G401.6 (cell line): ENCODE data around the gene PAK2.
"Not testable (repeated sequence)": the region's sequence is repeated elsewhere in the genome, so short reads cannot be mapped to it uniquely, and the experiment has no call there.

Experiments used
- FAIRE-seq: peaks from 2 replicates; lab custom pipeline; 2012; peaks lifted over from hg19 to GRCh38; lab: Jason Lieb, UNC

Gene PAK2

DNA sequence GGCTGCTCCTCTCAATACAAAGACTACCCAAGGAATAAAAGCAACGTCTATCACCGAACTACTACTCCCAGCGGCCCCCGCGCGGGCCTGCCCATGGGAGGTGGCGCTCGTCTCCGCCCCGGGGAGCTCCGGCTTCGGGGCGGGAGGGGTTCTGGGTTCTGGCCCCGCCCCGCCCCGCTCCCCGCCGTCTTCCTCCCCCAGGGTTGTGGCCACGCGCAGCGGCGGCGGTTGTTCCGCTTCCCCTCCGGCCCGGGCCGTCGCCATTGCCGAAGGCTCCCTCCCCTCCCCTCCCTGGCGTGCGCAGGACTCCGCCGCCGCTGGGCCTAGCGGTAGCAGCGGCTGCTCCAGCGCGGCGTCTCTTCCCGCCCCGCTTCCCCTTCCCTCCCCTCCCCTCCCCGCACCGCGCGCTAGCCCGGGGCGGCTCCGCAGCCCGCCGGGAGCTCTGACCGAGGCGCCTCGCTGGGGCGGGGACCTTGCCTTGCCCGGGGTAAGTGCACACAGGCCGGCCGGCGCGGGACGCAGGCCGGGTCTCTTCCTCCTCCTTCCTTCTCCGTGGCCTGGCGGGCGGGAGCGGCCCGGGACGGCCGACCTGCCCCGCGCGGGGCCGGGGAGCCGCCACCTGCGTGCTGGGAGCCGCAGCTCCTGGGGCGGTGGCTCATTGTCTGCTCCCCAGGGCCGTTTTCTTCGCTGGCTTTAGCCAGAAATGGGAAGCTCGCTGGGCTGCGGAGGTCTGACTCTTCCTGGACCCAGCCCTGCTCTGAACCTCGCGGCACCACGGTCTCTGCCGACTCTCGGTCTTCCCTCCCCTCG is at the start of gene PAK2:
TSS of gene PAK2 (plus strand) at position 187 of the 810 bp plus-strand sequence. CDS start 42,790 bp downstream, outside the sequence.
- no peak for FAIRE-seq

DNA sequence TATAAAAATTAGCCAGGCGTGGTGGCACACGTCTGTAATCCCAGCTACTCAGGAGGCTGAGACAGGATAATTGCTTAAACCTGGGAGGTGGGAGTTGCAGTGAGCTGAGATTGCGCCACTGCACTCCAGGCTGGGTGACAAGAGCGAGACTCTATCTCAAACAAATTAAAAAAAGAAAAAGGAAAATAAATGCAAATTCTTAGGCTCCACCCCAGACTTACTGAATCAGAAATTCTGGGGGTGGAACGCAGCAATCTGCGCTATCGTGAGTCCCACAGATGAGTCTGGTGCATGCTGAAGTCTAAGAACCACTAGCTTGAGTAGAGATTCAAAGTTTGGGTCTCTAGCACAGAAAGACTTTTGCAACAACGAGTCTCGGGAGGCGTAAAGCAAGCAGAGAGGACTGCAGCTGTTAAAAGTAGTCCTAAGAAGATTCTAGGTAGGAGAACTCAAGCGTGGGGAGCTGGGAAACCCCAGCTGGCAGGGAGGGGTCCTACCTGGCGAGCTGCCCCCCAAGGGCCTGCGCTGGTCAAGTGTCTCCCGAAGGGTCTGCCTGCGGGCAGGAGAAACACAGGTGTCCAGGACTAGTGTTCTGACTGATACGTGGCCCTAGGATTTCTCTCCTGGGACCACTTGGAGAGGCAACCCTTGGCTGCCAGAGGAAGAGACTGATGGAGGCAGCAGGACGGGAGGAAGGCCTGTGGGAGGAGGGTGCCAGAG is 49.6 kb upstream of the PAK2 start:
- no peak for FAIRE-seq

DNA sequence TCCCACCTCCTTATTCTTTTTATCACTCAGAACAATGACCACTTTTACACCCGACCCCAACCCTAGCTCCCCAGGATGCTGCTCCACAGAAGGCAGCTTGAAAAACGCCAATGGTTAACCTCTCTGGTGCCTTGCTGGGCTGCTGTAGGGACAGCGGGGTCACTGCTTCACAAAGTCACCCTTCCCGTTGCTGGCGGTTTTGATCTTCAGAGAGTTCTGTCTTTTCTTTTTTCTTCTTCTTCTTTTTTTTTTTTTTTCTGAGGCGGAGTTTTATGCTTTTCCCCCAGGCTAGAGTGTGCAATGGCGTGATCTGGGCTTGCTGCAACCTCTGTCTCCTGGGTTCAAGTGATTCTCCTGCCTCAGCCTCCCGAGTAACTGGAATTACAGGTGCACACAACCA is 48.3 kb upstream of the PAK2 start:
- FAIRE-seq = no peak

DNA sequence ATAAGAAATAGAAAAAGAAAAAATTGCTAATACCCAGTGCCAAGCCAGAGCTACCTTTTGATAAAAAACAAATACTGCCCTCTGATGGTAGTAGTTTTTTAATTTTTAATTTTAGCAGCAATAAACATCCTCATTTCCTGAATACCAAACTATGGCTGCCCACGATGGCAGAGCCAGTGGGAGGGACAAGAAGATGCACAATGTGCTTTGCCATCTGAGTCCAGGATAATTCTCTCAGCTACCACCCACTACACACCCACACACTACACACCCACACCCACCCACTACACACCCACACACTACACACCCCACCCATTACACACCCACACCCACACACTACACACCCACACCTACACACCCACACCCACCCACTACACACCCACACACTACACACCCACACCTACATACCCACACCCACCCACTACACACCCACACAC is 45.4 kb upstream of the PAK2 start:
- FAIRE-seq = no peak

DNA sequence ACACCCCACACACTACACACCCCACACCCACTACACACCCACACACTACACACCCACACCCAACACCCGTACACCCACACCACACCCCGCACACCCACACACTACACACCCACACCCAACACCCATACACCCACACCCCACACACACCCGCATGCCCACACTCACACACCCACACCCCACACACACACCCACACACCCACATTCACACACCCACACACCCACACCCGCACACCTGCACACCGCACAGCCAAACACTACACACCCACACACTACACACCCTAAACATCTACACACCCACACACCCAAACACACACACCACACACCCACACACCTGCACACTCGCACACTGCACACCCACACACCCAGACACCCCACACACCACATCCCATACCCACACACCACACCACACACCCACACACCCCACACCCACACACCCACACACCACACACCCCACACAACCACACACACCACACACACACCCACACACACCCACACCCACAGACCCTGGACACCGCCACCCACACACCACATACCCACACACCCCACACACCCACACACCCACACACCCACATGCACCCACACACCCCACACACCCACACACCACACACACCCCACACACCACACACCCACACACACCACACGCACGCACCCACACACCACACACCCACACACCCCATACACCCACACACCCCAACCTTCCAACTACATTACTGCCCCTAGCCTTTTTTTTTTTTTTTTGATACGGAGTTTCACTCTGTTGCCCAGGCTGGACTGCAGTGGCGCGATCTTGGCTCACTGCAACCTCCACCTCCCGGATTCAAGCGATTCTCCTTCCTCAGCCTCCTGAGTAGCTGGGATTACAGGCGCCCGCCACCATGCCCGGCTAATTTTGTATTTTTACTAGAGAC is 44.5 kb upstream of the PAK2 start:
- no peak for FAIRE-seq

DNA sequence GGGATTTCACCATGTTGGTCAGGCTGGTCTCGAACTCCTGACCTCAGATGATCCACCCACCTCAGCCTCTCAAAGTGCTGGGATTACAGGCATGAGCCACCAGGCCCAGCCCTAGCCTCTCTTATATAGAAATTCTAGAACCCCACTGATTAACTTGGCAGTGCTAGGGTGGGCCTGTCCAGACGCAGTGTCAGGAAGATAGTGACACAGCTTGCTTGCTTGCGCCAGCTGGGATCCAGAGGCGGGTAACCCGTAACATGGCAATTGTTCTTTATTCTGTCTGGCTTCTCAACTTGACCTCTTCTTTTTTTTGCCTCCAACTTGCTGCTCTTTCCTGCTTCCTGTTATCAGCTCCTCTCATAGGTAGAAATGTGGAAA is 43.8 kb upstream of the PAK2 start:
- FAIRE-seq = no peak

DNA sequence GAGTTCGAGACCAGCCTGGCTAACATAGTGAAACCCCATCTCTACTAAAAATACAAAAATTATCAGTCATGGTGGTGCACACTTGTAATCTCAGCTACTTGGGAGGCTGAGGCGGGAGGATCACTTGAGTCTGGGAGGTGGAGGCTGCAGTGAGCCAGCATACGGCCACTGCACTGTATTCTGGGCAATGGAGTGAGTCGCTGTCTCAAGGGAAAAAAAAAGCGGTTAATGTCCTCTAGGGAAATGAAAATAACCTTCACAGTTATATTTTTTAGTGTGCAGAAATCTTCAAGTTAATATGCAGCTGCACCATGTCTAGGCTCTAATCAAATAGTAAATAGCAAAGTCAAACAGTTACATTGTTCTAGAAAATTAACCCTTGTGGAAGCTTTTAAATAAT is 42.4 kb upstream of the PAK2 start:
- no peak for FAIRE-seq

DNA sequence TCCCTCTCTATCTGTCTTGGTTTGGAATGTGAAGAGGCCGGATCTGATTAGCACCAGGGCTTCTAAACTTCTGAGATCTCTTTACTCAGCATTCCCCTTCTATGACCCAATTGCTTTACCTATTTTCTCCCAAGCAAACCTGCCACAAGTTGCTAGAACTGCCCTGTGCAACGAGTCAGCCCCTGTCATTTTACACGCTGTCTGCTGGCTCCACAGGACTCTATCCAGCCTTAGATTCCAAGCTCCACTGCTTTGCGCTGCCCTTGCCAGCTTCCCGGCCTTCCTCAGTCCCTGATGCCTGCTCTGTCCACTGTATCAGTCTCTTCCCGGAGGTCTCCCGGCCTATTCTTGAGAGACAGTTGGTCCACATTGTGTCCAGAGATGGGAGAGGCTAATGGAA is 39.9 kb upstream of the PAK2 start:
- no peak for FAIRE-seq

DNA sequence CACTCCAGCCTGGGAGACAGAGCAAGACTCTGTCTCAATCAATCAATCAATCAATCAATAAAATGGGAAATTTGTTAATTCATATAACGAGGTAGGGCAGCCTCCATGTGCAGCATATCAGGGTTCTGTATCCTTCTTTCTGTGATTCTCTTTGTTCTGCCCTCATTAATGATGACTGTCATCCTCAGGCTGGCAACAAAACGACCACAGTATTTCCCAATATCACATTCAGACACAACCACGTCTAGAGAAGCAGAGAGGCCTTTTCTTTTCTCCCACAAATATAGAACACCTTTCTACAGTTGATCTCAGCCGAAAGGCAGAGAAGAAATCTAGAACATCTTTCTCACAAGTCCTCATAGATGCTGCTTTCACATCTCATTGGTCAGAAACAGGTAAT is 38.9 kb upstream of the PAK2 start:
- FAIRE-seq = no peak

DNA sequence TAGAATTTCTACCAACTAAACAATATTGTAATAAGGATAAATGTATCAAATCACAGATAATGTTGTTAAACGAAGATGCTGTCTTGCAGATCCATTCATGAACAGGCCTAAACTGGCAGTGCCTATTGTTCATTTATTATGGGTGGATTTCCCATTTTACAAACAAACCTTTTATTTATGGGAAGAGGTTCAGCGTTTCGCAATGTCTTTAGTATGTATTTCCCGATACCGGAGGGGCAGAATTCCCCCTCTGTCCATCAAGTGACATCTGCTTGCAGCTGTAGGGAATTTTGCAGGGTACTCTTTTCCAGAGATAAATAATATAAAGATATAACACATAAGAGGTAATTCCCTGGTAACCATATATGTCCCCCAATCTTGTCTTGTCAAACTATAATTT is 33.3 kb upstream of the PAK2 start:
- FAIRE-seq = no peak

DNA sequence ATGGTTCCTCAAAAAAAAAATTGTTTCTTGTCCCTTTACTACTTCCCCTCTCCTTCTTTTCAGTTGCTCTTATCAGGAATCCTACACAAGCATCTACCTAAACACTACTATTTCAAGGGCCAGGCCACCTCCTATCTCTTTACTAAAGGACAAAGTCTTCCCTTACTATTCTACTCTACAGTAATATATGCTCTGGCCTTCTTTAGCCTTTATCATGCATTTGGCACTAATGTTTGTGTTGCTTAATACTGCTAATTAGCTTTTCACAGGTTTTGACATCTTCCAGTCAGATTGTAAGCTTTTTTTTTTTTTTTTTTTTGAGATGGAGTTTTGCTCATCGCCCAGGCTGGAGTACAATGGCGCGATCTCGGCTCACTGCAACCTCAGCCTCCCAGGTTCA is 32.9 kb upstream of the PAK2 start:
- no peak for FAIRE-seq

DNA sequence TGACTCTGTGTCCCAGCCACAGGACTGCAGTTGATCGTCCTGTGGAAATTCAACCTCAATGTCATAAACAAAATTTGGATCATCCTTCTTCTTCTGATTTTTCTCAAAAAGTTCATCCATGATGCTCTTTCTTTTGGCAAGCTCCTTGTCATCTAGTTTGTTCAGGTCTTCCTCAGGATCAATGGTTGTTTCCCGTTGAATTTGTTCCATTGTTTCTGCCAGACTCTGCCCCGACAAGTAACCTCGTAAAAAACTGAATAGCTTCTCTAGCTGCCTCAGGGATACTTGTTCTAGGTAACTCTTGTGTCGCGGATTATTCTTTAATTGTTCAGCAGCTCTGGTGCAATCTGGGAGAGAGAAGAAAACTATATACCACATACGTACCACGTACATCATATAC is 32.1 kb upstream of the PAK2 start:
- FAIRE-seq = no peak

DNA sequence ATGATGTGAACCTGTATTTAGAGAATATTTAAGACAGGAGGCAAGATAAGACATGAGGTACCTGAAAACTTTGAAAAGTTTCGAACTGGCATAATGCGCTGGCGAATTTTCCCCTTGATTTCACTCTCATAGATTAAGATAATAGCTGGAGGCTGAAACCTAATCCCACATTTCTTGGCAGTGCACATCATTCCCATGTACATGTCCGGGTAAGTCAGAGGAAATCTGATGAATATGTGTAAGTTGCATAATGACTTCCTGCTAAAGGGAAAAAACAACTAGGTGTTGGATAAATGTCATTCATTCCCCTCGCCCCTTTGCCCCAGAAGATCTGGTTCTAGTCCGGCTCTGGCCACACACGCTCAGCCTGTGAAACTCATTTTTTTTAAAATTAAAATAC is 31.2 kb upstream of the PAK2 start:
- no peak for FAIRE-seq

DNA sequence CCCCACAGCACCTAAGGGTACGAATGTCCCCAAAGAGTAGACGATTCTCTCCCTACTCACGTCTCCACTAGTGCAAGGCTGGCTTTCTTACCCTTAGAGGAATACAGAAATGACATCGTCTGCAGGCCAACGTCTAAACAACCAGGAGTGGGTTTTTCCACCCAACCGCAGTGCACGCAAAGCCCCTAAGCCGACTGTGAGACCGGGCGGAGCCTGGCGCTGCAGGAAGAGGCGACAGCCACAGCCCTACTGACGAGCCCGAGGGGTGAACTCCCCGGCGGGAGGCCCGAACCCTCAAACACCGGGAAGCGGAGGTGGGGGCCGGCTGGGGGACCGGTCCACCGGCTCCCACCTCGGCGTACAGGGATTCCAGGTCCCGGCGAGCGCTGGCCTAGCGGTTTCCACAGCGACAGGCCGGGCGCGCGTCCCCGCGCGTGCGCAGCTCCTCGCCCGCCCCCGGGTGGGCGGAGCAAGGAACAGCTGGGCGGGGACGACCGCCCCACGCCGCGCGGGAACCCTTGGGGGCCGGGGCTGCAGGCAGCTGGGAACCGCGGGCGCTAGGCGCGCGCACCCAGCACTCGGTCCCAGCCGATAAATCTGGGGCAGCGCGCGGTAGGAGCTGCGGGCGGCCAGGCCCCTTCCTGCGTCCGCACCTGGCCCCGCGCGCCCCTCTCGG is 27.7 kb upstream of the PAK2 start, which contains the start of the genes CEP19 and PIGX:
TSS of gene CEP19 (minus strand) at position 413 of the 676 bp plus-strand sequence. CDS start 3,593 bp downstream, outside the sequence.
TSS of gene PIGX (plus strand) at position 540 of the 676 bp plus-strand sequence.
- FAIRE-seq = no peak

DNA sequence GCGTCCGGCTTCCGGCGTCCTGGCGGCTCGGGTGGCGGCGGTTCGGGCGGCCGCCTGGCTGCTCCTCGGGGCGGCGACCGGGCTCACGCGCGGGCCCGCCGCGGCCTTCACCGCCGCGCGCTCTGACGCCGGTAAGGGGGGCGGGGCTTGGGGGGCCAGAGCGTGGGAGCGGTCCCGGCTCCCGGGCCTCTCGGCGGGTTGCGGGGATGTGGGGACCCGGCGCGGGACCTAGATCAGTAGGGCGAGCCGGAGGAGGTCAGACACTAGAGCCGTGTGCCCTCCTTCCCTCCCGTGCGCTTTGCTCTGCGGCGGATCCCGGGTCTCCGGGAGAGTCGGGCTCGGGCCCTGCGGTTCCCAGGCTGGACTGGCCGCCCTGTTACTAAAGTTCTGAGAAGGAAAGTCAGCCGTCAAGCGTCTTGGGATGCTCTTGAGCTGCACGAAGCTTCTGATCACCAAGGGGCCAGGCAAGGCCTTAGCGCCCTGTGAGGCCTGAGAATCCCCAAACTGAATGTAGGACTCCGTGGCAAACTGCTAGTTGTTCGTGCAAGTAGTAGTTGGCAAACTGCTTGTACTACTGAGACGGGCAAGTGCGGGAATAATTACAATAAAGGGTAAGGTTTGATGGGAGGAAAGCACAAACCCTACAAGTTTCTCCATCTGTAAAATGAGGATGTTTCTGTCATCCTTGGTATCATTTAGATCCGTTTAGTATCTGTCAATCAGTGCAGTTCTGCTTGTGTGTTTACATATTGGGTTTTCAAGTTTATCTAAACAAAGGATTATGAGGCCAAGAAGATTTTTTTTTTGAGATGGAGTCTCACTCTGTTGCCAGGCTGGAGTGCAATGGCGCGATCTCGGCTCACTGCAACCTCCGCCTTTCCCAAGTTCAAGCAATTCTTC is 26.9 kb upstream of the PAK2 start:
- FAIRE-seq = no peak

DNA sequence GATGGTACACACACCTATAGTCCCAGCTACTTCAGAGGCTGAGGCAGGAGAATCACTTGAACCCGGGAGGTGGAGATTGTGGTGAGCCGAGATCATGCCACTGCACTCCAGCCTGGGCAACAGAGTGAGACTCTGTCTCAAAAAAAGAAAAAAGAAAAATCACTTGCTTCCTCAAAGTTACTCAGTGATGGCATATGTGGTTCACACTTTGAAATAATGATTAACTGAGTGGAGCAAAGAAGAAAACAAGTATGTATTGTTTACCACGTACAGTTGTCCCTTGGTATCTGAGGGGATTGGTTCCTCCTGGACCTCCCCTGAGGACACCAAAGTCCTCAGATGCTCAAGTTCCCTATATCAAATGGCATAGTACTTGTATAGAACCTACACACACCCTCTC is 22.5 kb upstream of the PAK2 start:
- FAIRE-seq = not testable (repeated sequence)

DNA sequence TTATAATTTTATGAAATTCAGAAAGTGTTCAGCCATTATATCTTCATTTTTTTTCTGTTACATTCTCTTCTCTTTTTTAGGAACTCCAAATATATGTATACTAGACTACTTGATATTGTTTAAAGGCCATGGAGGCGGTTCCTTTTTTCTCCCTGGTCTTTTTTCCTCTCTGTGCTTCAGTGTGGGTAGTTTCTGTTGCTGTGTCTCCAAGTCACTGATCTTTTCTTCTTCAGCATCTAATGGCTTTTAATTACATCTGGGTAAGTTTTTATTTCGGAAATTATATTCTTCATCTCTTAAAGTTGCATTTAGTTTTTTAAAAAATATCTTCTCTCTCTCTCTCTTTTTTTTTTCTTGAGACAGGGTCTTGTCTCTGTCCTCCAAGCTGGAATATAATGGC is 18.6 kb upstream of the PAK2 start:
- FAIRE-seq = no peak

DNA sequence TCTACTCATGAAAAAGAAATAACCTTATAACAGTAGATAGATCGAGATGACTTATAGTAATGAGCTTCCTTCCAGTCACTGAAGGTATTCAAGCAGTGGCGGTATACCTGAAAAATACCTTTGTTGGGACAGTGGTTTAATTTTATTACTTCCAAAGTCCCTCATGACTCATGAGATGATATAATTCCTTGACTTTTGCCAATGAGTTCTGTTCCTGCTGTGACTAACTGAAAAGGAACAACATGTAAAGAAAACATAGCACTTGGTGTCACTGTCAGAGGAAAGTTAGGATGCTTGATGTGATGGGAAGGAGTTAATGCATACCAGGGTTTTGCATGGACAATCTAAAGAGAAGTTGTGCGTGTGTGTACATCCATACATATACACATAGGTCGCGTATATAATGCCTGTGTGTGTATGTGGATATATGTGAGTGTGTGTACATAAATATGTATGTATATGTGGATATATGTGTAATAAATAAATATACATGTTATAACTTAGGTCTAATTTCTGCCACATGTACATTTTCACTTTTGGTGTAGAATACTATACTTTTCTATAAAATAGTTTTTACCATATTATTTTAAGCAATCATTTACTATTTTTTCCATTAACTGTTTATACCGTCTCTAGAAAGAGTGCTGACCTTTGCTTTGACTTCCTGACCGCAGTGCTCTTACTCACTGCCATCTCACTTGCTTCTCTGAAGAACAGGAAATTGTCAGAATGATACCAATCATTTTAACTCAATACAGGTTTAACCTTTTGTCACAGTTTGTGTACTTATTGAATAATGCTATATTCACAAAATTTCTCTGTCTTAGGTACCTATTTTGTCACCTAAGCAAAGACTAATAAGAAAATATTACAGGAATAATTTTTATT is 12.6 kb upstream of the PAK2 start:
- FAIRE-seq = no peak

DNA sequence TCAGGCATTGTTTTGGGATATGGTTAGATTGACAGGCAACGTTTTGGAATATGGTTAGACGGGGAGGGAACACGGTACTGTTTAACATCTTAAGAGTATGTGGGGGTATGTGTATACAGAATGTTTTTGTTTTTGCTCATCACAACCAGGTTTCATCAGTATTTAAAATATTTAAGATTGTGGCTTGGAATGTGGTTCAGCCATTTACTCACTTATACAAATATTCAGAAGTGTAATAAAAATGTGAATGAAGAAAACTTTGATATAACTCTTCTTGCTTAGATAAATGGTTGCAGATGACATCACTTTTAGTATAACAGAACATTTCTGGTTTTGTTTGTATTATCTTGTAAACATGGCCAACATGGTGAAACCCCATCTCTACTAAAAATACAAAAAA is 3.9 kb upstream of the PAK2 start:
- no peak for FAIRE-seq
